Ectodermal cell (in vitro differentiated cells): ENCODE data around the gene SIVA1.

Experiments
- H3K27ac ChIP-seq: 2 replicates; pipeline ENCODE4 v1.7.0; 2013; ENCODE audit warnings: mild to moderate bottlenecking, low read depth, low read length; ENCODE audit not compliant: insufficient read depth, poor library complexity, severe bottlenecking
- H3K27me3 ChIP-seq: 2 replicates; pipeline ENCODE4 v1.7.0; 2013; ENCODE audit warnings: mild to moderate bottlenecking, low read length; ENCODE audit not compliant: insufficient read depth, control insufficient read depth, poor library complexity, severe bottlenecking
- H3K36me3 ChIP-seq: one replicate; pipeline ENCODE4 v1.7.0; 2013; ENCODE audit warnings: low read length; ENCODE audit not compliant: control insufficient read depth, insufficient read depth
- H3K4me1 ChIP-seq: one replicate; pipeline ENCODE4 v1.7.0; 2013; ENCODE audit warnings: low read length; ENCODE audit not compliant: control insufficient read depth, insufficient read depth
- H3K4me3 ChIP-seq: 2 replicates; pipeline ENCODE4 v1.7.0; 2013; ENCODE audit warnings: low read depth, low read length, control low read depth; ENCODE audit not compliant: insufficient read depth
- H3K9me3 ChIP-seq: 2 replicates; pipeline ENCODE4 v1.7.0; 2013; ENCODE audit warnings: mild to moderate bottlenecking, low read length, moderate library complexity; ENCODE audit not compliant: control insufficient read depth
- WGBS, 2 experiments: methylation state at CpG; one replicate each; pipeline ENCODE4 v1.1.7; 2013; ENCODE audit warnings: missing lambda C conversion rate in 2 of 2; 5-methylcytosine and 5-hydroxymethylcytosine counted together

Gene SIVA1

GRCh38 chr14:104804481-104805325 is 51.8 kb downstream of the SIVA1 start:
- Histone ChIP-seq H3K27ac (no peak overlapping the region), H3K27me3 (peaks cover 38% of the 10 kb centered on the region), H3K4me1 (peaks cover 11% of the 10 kb centered on the region), H3K9me3 (no peaks in the 10 kb centered on the region), H3K4me3 (no peak overlapping the region), H3K36me3 (no peaks in the 10 kb centered on the region)
- WGBS, 2 experiments = 84% methylated on average over 18 of the region's 18 CpGs

DNA sequence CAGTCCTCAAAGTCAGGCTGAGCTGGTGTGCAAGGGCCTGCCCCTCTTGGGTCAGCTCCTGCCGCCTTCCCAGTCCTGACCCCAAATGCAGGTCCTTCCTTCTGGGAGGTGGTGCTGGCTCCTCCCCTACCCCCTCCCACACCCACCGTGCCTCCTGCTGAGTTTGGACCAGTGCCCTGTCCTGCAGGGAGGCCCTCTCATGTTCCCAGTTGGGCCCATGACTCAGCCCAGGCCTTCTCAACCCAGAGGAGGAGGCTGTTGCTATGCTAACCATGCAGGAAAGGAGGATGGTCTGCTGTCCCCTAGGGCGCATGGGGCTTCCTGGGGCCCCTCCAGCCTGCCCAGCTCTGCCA is 52.4 kb downstream of the SIVA1 start:
- Histone ChIP-seq H3K9me3 (no peaks in the 10 kb centered on the region), H3K36me3 (no peaks in the 10 kb centered on the region), H3K27me3 (peaks cover 32% of the 10 kb centered on the region), H3K27ac (no peak overlapping the region), H3K4me1 (peaks cover 7% of the 10 kb centered on the region), H3K4me3 (no peak overlapping the region)
- WGBS, 2 experiments = 67 to 73% methylated on average over 3 of the region's 3 CpGs

- Histone ChIP-seq H3K4me3 (no peak overlapping the region), H3K9me3 (no peaks in the 10 kb centered on the region), H3K4me1 (peaks cover 5% of the 10 kb centered on the region), H3K27ac (no peak overlapping the region), H3K27me3 (peaks cover 27% of the 10 kb centered on the region), H3K36me3 (no peaks in the 10 kb centered on the region)
- 88 to 89% methylated on average over 14 of the region's 14 CpGs for WGBS, 2 experiments
These were observed 53.1 kb downstream of the SIVA1 start for GRCh38 chr14:104805941-104806624.

DNA sequence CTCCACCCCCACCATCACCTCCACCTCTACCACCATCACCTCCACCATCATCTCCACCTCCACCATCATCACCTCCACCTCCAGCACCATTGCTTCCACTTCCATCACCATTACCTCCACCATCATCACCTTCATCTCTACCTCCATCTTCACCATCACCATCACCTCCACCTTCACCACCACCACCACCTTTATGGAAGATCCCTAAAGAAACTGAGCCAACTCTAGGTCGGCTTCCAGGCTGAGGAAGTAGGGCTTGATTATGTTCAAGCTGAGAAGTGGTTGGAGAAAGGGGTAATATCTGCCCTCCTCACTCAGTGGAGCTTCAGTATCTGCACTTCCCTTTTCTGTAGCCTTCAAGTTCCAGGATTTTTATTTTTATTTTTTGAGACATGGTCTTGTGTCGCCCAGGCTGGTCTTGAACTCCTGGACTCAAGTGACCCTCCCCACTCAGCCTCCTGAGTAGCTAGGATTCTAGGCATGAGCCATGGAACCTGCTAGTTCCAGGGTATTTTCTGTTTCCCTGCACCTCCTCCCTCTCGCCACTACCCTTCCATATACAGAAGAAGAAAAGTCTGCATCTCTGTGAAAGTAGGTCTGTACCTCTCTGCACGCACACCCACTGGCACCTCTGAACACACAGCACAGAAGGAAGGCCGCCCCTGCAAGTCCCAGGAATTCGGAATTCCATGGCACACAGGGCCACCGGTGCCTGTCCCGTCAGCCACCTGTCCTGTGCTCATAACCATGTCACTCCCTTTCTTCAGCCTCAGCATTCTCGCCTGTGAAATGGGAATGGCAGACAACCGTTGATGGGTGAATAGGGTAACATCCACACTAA is 53.9 kb downstream of the SIVA1 start:
- no peak overlapping the region for H3K27ac ChIP-seq
- H3K27me3 ChIP-seq = peaks cover 19% of the 10 kb centered on the region
- 92% methylated on average over 10 of the region's 10 CpGs for WGBS, 2 experiments
- no peak overlapping the region for H3K4me3 ChIP-seq
- H3K9me3 ChIP-seq = no peaks in the 10 kb centered on the region
- H3K4me1 ChIP-seq = no peaks in the 10 kb centered on the region
- no peaks in the 10 kb centered on the region for H3K36me3 ChIP-seq

DNA sequence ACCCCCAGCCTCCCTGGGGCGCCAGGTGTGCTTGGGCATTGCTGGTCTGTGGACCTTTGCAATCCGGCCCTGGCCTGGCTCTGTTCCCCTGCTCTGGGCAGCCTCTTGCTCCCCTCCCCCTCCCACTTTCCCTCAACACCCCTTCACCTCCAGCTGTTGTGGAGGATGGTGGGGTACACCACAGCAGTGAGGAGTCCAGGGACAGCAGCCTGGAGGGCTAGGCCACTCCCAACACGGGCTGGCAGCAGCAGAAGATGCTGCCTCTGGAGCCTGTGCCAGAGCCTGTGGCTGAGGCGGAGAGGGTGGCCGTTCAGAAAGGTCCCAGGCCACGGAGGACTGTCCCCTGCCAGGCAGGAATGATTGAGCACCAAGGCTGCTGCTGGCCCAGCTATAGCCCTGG is 55.5 kb downstream of the SIVA1 start:
- Histone ChIP-seq H3K27me3 (peaks cover 3% of the 10 kb centered on the region), H3K9me3 (no peaks in the 10 kb centered on the region), H3K27ac (no peak overlapping the region), H3K4me3 (no peak overlapping the region), H3K36me3 (no peaks in the 10 kb centered on the region), H3K4me1 (no peaks in the 10 kb centered on the region)
- WGBS, 2 experiments = 86 to 87% methylated on average over 6 of the region's 6 CpGs
